ENCODE results near the gene FRY.

Gene FRY

GRCh38 chr13:32079587-32079986 is 48.0 kb downstream of the FRY start:
- no peak for FAIRE-seq
- no peak for DNase-seq (ENCODE audit: low spot score)

DNA sequence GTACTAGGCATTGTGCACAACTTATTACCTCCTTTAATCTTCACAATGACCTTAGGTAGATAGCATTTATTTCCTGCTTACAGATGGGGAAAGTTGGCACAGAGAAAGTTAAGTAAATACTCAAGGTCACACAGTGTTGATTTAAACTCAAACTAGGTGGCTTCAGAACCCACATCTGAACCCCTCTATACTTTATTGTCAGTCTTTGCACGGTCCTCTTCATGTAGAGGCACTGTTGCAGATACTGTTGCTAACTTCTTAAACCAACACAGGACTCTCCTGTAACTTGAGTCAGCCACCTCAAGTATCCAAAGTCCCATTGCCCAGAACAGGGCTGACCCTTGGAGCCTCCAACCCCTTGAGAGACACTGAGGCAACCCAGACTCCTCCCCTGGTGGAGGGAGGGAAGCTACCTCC is 48.8 kb downstream of the FRY start:
- no peak for FAIRE-seq

DNA sequence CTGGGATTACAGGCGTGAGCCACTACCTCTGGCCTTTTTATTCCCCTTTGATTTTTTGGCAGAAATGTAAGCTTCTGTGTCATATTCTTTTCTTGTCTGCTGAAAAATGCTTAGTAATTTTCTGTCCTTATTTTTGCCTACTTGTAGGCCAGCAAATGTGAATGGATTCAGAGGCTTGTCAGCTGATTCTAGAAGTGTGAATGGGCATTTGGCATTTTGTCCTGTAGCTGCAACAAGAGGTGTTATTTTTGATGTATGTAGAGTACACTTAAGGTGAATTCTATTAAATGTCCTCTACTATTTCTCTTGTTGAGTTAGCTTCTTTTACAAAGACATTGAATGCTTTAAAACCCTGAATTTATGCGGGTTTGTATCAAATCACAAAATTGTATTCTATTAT is 50.0 kb downstream of the FRY start:
- DNase-seq (ENCODE audit: low spot score) (no peak), FAIRE-seq (no peak)

More for the DNA sequence above, 48.8 kb downstream of the FRY start:
- no peak for DNase-seq (ENCODE audit: low spot score)

GRCh38 chr13:32086366-32086765 is 54.8 kb downstream of the FRY start:
- FAIRE-seq (no peak), DNase-seq (ENCODE audit: low spot score) (no peak)

GRCh38 chr13:32086791-32087441 is 55.3 kb downstream of the FRY start:
- no peak for DNase-seq (ENCODE audit: low spot score)
- FAIRE-seq: no peak

- DNase-seq (ENCODE audit: low spot score): no peak
These were observed 56.6 kb downstream of the FRY start for GRCh38 chr13:32087955-32088747.

DNA sequence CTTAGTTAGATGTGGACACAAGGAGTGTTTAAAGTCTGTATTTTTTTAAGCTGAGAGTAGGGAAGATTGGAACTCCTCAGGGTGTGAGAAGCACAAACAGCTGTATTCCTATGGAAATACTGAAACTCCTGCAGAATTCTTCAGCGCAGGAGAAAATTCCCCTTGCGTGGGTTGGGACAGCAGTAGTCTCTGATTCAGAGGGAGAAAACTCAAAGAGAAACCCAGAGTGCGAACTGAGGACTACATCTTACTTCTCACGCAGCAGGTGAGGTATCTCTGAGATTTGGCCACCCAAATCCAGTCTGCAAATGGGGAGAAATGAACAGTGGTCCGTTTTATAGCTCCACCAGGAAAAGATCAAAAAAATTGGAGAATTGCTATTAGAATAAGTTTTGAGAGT is 60.9 kb downstream of the FRY start:
- DNase-seq (ENCODE audit: low spot score) (no peak), FAIRE-seq (no peak)

More at GRCh38 chr13:32087955-32088747, 56.6 kb downstream of the FRY start:
- FAIRE-seq: no peak

DNA sequence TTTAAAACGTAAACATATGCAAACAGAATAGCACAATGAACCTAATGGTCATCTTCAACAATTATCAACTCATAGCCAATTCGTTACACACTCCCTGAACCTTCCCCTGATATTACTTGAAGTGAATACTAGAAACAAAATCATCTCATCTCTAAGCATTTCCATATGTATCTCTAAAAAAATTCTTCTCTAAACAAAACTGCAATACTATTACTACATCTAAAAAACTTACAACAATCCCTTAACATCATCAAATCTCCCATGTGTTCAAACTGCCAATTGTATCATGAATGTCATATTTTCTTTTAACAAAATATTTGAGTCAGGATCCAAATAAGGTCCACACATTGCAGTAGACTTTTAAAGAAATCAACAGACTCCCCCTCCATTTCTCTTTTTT is 61.4 kb downstream of the FRY start:
- FAIRE-seq (no peak), DNase-seq (ENCODE audit: low spot score) (no peak)

- FAIRE-seq (no peak), DNase-seq (ENCODE audit: low spot score) (no peak)
These were observed 66.7 kb downstream of the FRY start for GRCh38 chr13:32098272-32098671.

- DNase-seq (ENCODE audit: low spot score) (no peak), FAIRE-seq (peak; percentile 78)
These were observed 74.2 kb downstream of the FRY start for GRCh38 chr13:32105653-32106313.

DNA sequence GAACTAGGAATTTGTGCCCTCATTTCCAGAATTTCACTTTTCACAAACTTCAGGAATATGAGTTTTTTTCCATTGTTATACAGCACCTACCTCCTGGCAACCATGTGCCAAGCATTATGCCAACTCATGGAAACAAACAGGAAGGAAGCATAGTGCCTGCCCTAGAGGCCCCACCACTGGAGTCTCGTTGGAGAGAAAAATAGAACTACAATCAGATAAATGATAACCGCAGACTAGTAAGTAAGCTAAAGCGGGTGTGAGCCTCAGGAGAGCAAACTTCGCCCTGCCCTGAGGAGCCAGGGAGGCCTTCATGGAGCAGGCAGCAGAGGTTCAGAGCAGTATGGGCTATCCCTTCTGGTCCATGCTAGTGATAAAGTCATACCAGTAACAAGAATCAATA is 75.9 kb downstream of the FRY start:
- DNase-seq (ENCODE audit: low spot score) (no peak), FAIRE-seq (no peak)

- no peak for FAIRE-seq
These were observed 76.4 kb downstream of the FRY start for GRCh38 chr13:32107973-32108372.

GRCh38 chr13:32113532-32113931 is 82.0 kb downstream of the FRY start:
- no peak for FAIRE-seq

More at GRCh38 chr13:32107973-32108372, 76.4 kb downstream of the FRY start:
- no peak for DNase-seq (ENCODE audit: low spot score)

DNA sequence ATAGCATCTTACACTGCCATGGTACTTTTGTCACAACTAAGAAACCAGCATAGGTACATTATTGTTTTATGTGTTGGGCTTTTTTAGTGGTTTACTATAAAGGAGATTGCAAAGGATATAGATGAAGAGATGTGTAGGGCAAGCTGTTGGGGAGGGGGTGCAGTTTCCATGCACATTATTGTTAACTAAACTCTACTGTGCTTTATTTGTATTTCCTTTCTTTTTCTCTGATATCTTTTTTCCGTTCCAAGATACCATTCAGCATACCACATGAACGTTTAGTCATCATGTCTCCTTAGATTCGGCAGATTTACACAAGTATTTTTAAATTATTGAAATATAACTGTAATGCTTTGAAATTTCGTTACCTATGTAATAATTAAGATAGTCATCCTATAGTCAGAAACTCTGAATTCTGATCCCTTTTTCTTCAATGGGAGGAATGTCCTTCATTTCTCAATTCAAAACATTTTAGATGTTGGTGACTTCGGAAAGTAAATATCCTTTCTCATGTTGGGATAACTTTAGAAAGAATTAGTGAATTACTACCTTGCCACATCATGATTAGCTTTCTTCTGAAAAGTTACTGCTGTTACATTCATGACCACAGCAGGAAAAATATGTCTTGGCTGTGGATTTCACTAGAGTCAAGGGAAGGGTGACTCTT is 82.8 kb downstream of the FRY start:
- DNase-seq (ENCODE audit: low spot score) (no peak), FAIRE-seq (no peak)

More at GRCh38 chr13:32113532-32113931, 82.0 kb downstream of the FRY start:
- DNase-seq (ENCODE audit: low spot score): no peak

- no peak for DNase-seq (ENCODE audit: low spot score)
- FAIRE-seq: no peak
These were observed 83.5 kb downstream of the FRY start for GRCh38 chr13:32115066-32115465.

- DNase-seq (ENCODE audit: low spot score) (no peak), FAIRE-seq (no peak)
These were observed 84.6 kb downstream of the FRY start for GRCh38 chr13:32116210-32116609.

DNA sequence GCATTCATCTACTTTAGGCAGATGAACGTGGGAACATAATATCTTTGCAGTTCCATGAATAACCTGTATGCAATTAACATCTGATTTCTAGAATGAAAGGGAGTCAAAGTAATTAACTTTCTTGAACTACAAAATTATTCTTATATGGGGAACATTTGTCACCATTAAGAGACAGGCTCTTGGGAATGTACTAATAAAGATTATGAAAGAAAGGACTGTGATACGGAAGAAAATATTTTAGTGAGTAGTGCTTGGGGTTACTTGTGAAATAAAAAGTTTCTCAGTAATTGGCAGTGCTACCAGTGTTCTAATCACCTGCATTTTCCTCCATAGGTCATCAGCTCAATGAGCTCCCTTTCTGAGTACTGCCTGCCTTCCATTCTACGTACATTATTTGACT is 85.4 kb downstream of the FRY start:
- DNase-seq (ENCODE audit: low spot score): no peak
- no peak for FAIRE-seq

GRCh38 chr13:32117701-32118100 is 86.1 kb downstream of the FRY start:
- FAIRE-seq (no peak), DNase-seq (ENCODE audit: low spot score) (no peak)

- DNase-seq (ENCODE audit: low spot score) (no peak), FAIRE-seq (no peak)
These were observed 89.7 kb downstream of the FRY start for GRCh38 chr13:32121316-32121715.

GRCh38 chr13:32124743-32125142 is 93.2 kb downstream of the FRY start:
- FAIRE-seq (no peak), DNase-seq (ENCODE audit: low spot score) (no peak)

DNA sequence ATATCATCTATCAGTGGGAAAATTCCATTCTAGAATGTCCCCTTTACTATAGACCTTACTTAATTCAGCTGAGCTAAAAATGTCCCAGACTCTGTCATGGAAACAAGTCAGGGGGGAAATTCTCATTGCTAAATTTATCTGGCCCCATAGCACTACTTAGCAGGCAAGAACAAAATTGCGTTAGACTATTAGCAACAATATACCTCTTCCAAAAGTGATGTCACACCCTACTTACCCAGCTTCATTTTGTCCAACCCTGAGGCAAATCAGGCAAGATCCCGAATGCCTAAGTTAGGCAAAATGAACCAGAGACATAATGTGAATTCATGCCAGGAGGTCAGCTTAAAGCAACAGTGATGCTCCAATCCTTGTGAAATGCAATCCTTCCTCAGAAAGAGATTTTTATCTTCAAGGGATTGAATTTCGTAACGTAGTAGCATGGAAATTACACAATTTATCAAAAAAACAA is 93.7 kb downstream of the FRY start:
- FAIRE-seq (no peak), DNase-seq (ENCODE audit: low spot score) (no peak)

DNA sequence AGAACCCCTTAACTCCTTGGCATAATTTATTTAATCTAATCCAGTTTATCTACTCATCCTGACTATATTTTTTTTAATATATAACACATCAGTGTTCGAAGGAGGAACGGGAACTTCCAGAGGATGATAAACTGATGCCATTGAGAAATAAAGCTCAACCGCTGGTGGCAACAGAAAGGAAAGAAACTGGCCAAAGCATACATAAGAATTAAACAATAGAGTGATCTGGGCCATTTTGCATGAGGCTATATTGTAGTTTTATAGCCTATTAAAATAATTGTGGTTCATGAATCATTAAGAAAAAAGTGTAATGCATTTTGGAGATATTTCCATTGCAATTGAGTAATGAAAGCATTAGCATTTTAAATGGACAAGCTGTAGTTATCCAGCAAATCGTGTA is 94.2 kb downstream of the FRY start:
- FAIRE-seq (no peak), DNase-seq (ENCODE audit: low spot score) (no peak)
